Stimulated activated CD4-positive, alpha-beta T cell treated with anti-CD3 and anti-CD28 coated beads, TNF-alpha, amount 100 ng/mL, for 1 hour (primary cell): ENCODE measurements around the gene PLXNB2.

Experiments
- DNase-seq, 3 donors: peaks; one replicate each; pipeline ENCODE4 v3.0.0-alpha.2; 2020; ENCODE audit warnings: low read depth in 3 of 3, low spot score in 1 of 3

Gene PLXNB2

GRCh38 chr22:50236731-50237409, 70.6 kb downstream of the PLXNB2 start:
- DNase-seq, result no peak

- DNase-seq, result no peak
Measured at GRCh38 chr22:50233223-50233622, 74.2 kb downstream of the PLXNB2 start.

- no peak for DNase-seq
Measured at GRCh38 chr22:50232481-50233151, 74.8 kb downstream of the PLXNB2 start.

GRCh38 chr22:50229370-50229769, 78.1 kb downstream of the PLXNB2 start:
- DNase-seq, result no peak

GRCh38 chr22:50228366-50228765, 79.1 kb downstream of the PLXNB2 start:
- no peak for DNase-seq

- no peak for DNase-seq
Measured at GRCh38 chr22:50227579-50228215, 79.7 kb downstream of the PLXNB2 start.

GRCh38 chr22:50226875-50227165, 80.6 kb downstream of the PLXNB2 start:
- no peak for DNase-seq

GRCh38 chr22:50226063-50226874, 81.2 kb downstream of the PLXNB2 start:
- DNase-seq, result no peak

- DNase-seq, result no peak
Measured at GRCh38 chr22:50225200-50225969, 82.1 kb downstream of the PLXNB2 start.
